ENCODE data around the gene PLXDC1. TPM values are rescaled to one million over a fixed set of nuclear protein-coding genes. Genes with fewer than 3 reads are reported as not detected.

PLXDC1 gene
- total and polyA plus RNA-seq, 10 donors: 2.9 to 11.2 (median 4.5) TPM

GRCh38 chr17:39141294-39141693, 10.1 kb downstream of the PLXDC1 start:
- H3K27me3 ChIP-seq (replicated peaks in 1 of 7): no peaks in the 10 kb centered on the region
- no peak overlapping the region for H3K27ac ChIP-seq
- WGBS, 5 donors: 91 to 97% (median 96%) methylated on average over 5 of the region's 5 CpGs
- TF ChIP-seq POLR2A (IDR thresholded peaks at IDR 0.05): no peak
- TF ChIP-seq CTCF (IDR thresholded peaks at IDR 0.05 in 8 of 11, conservative IDR thresholded peaks at IDR 0.05 in 3 of 11): no peak
- no peak for TF ChIP-seq POLR2AphosphoS5 (IDR thresholded peaks at IDR 0.05)
- no peak for DNase-seq
- no peaks in the 10 kb centered on the region for H3K4me1 ChIP-seq
- H3K36me3 ChIP-seq: no peaks in the 10 kb centered on the region
- no peak overlapping the region for H3K4me3 ChIP-seq
- intact Hi-C loops (cut with DNase I; ENCODE audit: low total_unique reads): no loop called here
- peaks cover 0 to 6% (median 2%) of the 10 kb centered on the region in 8 donors for H3K9me3 ChIP-seq

DNA sequence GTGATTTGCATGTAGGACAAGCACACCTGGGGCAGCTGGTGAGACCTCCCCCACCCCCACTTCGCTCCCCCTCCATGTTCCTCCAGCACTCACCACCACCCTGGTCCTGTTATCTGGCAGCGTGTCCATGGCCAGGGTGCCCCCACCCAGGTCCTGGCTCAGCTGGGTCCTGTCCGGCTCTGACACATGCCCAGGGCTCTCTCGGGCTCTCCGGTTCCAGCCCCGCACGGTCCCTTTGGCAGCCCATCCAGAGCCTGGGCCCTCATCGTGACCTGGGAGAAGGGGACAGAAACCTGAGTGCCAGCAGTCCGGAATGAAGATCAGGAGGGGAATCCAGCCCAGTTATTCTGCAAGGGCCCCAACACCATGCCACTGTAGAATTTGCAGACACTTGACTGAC, 11.9 kb downstream of the PLXDC1 start:
- Histone ChIP-seq H3K4me1 (no peaks in the 10 kb centered on the region), H3K4me3 (no peak overlapping the region), H3K27me3 (replicated peaks in 1 of 7) (no peaks in the 10 kb centered on the region), H3K36me3 (no peaks in the 10 kb centered on the region), H3K9me3 (peaks cover 0 to 6% (median 2%) of the 10 kb centered on the region in 8 donors), H3K27ac (no peak overlapping the region)
- intact Hi-C loops (cut with DNase I; ENCODE audit: low total_unique reads): no loop called here
- 90 to 99% (median 94%) methylated on average over 9 of the region's 9 CpGs for WGBS, 5 donors
- TF ChIP-seq CTCF (IDR thresholded peaks at IDR 0.05 in 8 of 11, conservative IDR thresholded peaks at IDR 0.05 in 3 of 11) (no peak), POLR2AphosphoS5 (IDR thresholded peaks at IDR 0.05) (no peak), POLR2A (IDR thresholded peaks at IDR 0.05) (no peak)
- no peak for DNase-seq

GRCh38 chr17:39139161-39139511, 12.3 kb downstream of the PLXDC1 start:
- TF ChIP-seq CTCF (IDR thresholded peaks at IDR 0.05 in 8 of 11, conservative IDR thresholded peaks at IDR 0.05 in 3 of 11): no peak
- no peak for TF ChIP-seq POLR2AphosphoS5 (IDR thresholded peaks at IDR 0.05)
- TF ChIP-seq POLR2A (IDR thresholded peaks at IDR 0.05): no peak
- WGBS, 5 donors: 76 to 90% (median 82%) methylated on average over 2 of the region's 2 CpGs
- Histone ChIP-seq H3K36me3 (no peaks in the 10 kb centered on the region), H3K27me3 (replicated peaks in 1 of 7) (no peaks in the 10 kb centered on the region), H3K27ac (no peak overlapping the region), H3K4me3 (no peak overlapping the region), H3K4me1 (no peaks in the 10 kb centered on the region), H3K9me3 (peaks cover 0 to 6% (median 2%) of the 10 kb centered on the region in 8 donors)
- intact Hi-C loops (cut with DNase I; ENCODE audit: low total_unique reads): no loop called here
- no peak for DNase-seq

- no peaks in the 10 kb centered on the region for H3K4me1 ChIP-seq
- WGBS, 5 donors: 83 to 93% (median 91%) methylated on average over 13 of the region's 13 CpGs
- DNase-seq: no peak
- H3K27me3 ChIP-seq (replicated peaks in 1 of 7): no peaks in the 10 kb centered on the region
- H3K36me3 ChIP-seq: no peaks in the 10 kb centered on the region
- H3K9me3 ChIP-seq: peaks cover 0 to 6% (median 2%) of the 10 kb centered on the region in 8 donors
- TF ChIP-seq CTCF (IDR thresholded peaks at IDR 0.05 in 8 of 11, conservative IDR thresholded peaks at IDR 0.05 in 3 of 11): no peak
- TF ChIP-seq POLR2A (IDR thresholded peaks at IDR 0.05): no peak
- no peak for TF ChIP-seq POLR2AphosphoS5 (IDR thresholded peaks at IDR 0.05)
- H3K4me3 ChIP-seq: no peak overlapping the region
- H3K27ac ChIP-seq: no peak overlapping the region
- intact Hi-C loops (cut with DNase I; ENCODE audit: low total_unique reads): no loop called here
These were observed 12.8 kb downstream of the PLXDC1 start for GRCh38 chr17:39138431-39139160.
